SK-N-SH treated with all-trans-retinoic acid at 6 μM for 48 hours (cell line): ENCODE measurements around the gene SPEM1.

Experiments used
- ATAC-seq: fragments of 200-7000 bp; cut with Tn5 transposase; 3 replicates; pipeline ENCODE4 v1.9.1; 2020; ENCODE audit warnings: mild to moderate bottlenecking, moderate library complexity
- ARNTL ChIP-seq: fragments of 450-650 bp; formaldehyde crosslinking; IDR thresholded peaks from 2 replicates; pipeline ENCODE4 v1.5.0; 2020; ENCODE audit warnings: low read depth, mild to moderate bottlenecking, moderate library complexity, borderline replicate concordance
- BACH2 ChIP-seq: fragments of 250-450 bp; sonication (Bioruptor Pico); IDR thresholded peaks from 2 replicates; pipeline ENCODE4 v1.9.0; 2021; ENCODE audit warnings: mild to moderate bottlenecking, borderline replicate concordance
- CREB5 ChIP-seq: fragments of 250-450 bp; sonication (Bioruptor Pico); IDR thresholded peaks from 2 replicates; pipeline ENCODE4 v1.5.1; 2020; ENCODE audit warnings: low read depth, mild to moderate bottlenecking, moderate library complexity
- CSDC2 ChIP-seq: fragments of 250-450 bp; sonication (Bioruptor Pico); IDR thresholded peaks from 2 replicates; pipeline ENCODE4 v1.5.0; 2020; ENCODE audit warnings: mild to moderate bottlenecking, moderate library complexity
- ESRRG ChIP-seq: fragments of 250-450 bp; sonication (Bioruptor Pico); IDR thresholded peaks from 2 replicates; pipeline ENCODE4 v1.6.1; 2021; ENCODE audit warnings: mild to moderate bottlenecking
- GLIS3 ChIP-seq: fragments of 250-450 bp; sonication (Bioruptor Pico); IDR thresholded peaks from 2 replicates; pipeline ENCODE4 v1.5.0; 2020; ENCODE audit warnings: mild to moderate bottlenecking, moderate library complexity
- ISL1 ChIP-seq: fragments of 250-450 bp; sonication (Bioruptor Pico); IDR thresholded peaks from 2 replicates; pipeline ENCODE4 v2.1.2; 2022; ENCODE audit warnings: mild to moderate bottlenecking, moderate library complexity
- OSR1 ChIP-seq: fragments of 250-450 bp; sonication (Bioruptor Pico); IDR thresholded peaks from 2 replicates; pipeline ENCODE4 v1.8.0; 2022; ENCODE audit warnings: moderate library complexity, mild to moderate bottlenecking, inconsistent platforms
- PATZ1 ChIP-seq: fragments of 250-450 bp; sonication (Bioruptor Pico); IDR thresholded peaks from 2 replicates; pipeline ENCODE4 v1.8.0; 2020; ENCODE audit warnings: mild to moderate bottlenecking, moderate library complexity, borderline replicate concordance
- POU6F1 ChIP-seq: fragments of 250-450 bp; sonication (Bioruptor Pico); IDR thresholded peaks from 2 replicates; pipeline ENCODE4 v1.8.0; 2021; ENCODE audit warnings: low read depth, mild to moderate bottlenecking, moderate library complexity, borderline replicate concordance
- PPARA ChIP-seq: fragments of 250-450 bp; sonication (Bioruptor Pico); IDR thresholded peaks from 2 replicates; pipeline ENCODE4 v1.5.0; 2020; ENCODE audit warnings: mild to moderate bottlenecking, borderline replicate concordance
- RARB ChIP-seq: fragments of 250-450 bp; sonication (Bioruptor Pico); IDR thresholded peaks from 2 replicates; pipeline ENCODE4 v1.8.0; 2021; ENCODE audit warnings: mild to moderate bottlenecking, moderate library complexity
- SNAI2 ChIP-seq: fragments of 250-450 bp; sonication (Bioruptor Pico); IDR thresholded peaks from 2 replicates; pipeline ENCODE4 v1.5.0; 2020; ENCODE audit warnings: mild to moderate bottlenecking, moderate library complexity
- TCF4 ChIP-seq: fragments of 250-450 bp; sonication (Bioruptor Pico); IDR thresholded peaks from 2 replicates; pipeline ENCODE4 v1.8.0; 2021; ENCODE audit warnings: mild to moderate bottlenecking, moderate library complexity, borderline replicate concordance
- TSHZ2 ChIP-seq: fragments of 250-450 bp; sonication (Bioruptor Pico); IDR thresholded peaks from 2 replicates; pipeline ENCODE4 v1.5.0; 2020; ENCODE audit warnings: mild to moderate bottlenecking, moderate library complexity
- ZC3H10 ChIP-seq: fragments of 250-450 bp; sonication (Bioruptor Pico); IDR thresholded peaks from 2 replicates; pipeline ENCODE4 v1.5.1; 2021; ENCODE audit warnings: mild to moderate bottlenecking, moderate library complexity
- ZFP3 ChIP-seq: fragments of 250-450 bp; sonication (Bioruptor Pico); IDR thresholded peaks from 2 replicates; pipeline ENCODE4 v1.5.0; 2020; ENCODE audit warnings: mild to moderate bottlenecking, moderate library complexity
- ZFP30 ChIP-seq: fragments of 450-650 bp; formaldehyde crosslinking; IDR thresholded peaks from 2 replicates; pipeline ENCODE4 v1.5.0; 2022; ENCODE audit warnings: mild to moderate bottlenecking, moderate library complexity
- ZNF565 ChIP-seq: fragments of 450-650 bp; formaldehyde crosslinking; conservative IDR thresholded peaks from 2 replicates; pipeline ENCODE4 v1.5.0; 2020; ENCODE audit warnings: low read depth, mild to moderate bottlenecking, moderate library complexity
- ZNF70 ChIP-seq: fragments of 450-650 bp; formaldehyde crosslinking; IDR thresholded peaks from 2 replicates; pipeline ENCODE4 v1.5.0; 2020; ENCODE audit warnings: mild to moderate bottlenecking, moderate library complexity
- ZNF8 ChIP-seq: fragments of 450-650 bp; formaldehyde crosslinking; IDR thresholded peaks from 2 replicates; pipeline ENCODE4 v1.5.0; 2020; ENCODE audit warnings: mild to moderate bottlenecking, moderate library complexity

SPEM1 gene

GRCh38 chr17:7443499-7444485 is 23.7 kb downstream of the SPEM1 start:
- TF ChIP-seq ZFP3 (CRISPR knock-in tag) (no peak), ARNTL (CRISPR knock-in tag) (no peak), PPARA (no peak), ZNF8 (CRISPR knock-in tag) (no peak), SNAI2 (CRISPR knock-in tag) (no peak), BACH2 (no peak), TSHZ2 (CRISPR knock-in tag) (no peak), CREB5 (CRISPR knock-in tag) (no peak), ISL1 (CRISPR knock-in tag) (no peak), POU6F1 (CRISPR knock-in tag) (no peak), TCF4 (CRISPR knock-in tag) (no peak), RARB (no peak), ESRRG (CRISPR knock-in tag) (no peak), ZNF70 (no peak), OSR1 (no peak), ZNF565 (CRISPR knock-in tag) (no peak), CSDC2 (CRISPR knock-in tag) (no peak), PATZ1 (CRISPR knock-in tag) (no peak), ZFP30 (CRISPR knock-in tag) (no peak), ZC3H10 (CRISPR knock-in tag) (no peak)
- ATAC-seq, result no peak

- TF ChIP-seq PPARA (no peak), GLIS3 (no peak), ZNF565 (CRISPR knock-in tag) (no peak), CSDC2 (CRISPR knock-in tag) (no peak), ESRRG (CRISPR knock-in tag) (no peak), ARNTL (CRISPR knock-in tag) (no peak), CREB5 (CRISPR knock-in tag) (no peak), TCF4 (CRISPR knock-in tag) (no peak), ZFP3 (CRISPR knock-in tag) (no peak)
- peak; percentile 69 for ATAC-seq
These were observed 24.8 kb downstream of the SPEM1 start, which contains the start of gene CHRNB1 for GRCh38 chr17:7444682-7445618. TSS of gene CHRNB1 (plus strand) at chr17:7445061. CDS start at chr17:7445128, 67 bp downstream.
